Tibial artery (tissue), 4 donors: ENCODE measurements around the gene ADSS1.

Experiments
- DNase-seq, 2 donors: peaks; one replicate each; pipeline ENCODE4 v3.0.0-alpha.2; 2019
- H3K27ac ChIP-seq, 2 donors: fragments of 200-600 bp; sonication (generic) in 1 of 2; 1 replicate in 1 of 2; 2 replicates in 1 of 2; pipeline ENCODE4 v1.5.1; 2018 to 2019; ENCODE audit warnings: mild to moderate bottlenecking in 1 of 2
- H3K27me3 ChIP-seq, 2 donors: fragments of 200-600 bp; sonication (generic) in 1 of 2; one replicate each; pipeline versions ENCODE4 v1.5.1 to v1.6.0; 2016 to 2019
- H3K36me3 ChIP-seq, 3 donors: fragments of 200-600 bp; sonication (generic) in 2 of 3; one replicate each; pipeline ENCODE4 v1.5.1; 2016 to 2019; ENCODE audit warnings: mild to moderate bottlenecking in 2 of 3
- H3K4me1 ChIP-seq, 4 donors: fragments of 200-600 bp; sonication (generic) in 2 of 4; 1 replicate in 3 of 4; 2 replicates in 1 of 4; pipeline ENCODE4 v1.5.1; 2016 to 2019
- H3K4me3 ChIP-seq, 2 donors: fragments of 200-600 bp; sonication (generic) in 1 of 2; 1 replicate in 1 of 2; 2 replicates in 1 of 2; pipeline ENCODE4 v1.5.1; 2018 to 2019; ENCODE audit warnings: mild to moderate bottlenecking in 2 of 2
- H3K9me3 ChIP-seq, 3 donors: fragments of 200-600 bp; sonication (generic) in 1 of 3; one replicate each; pipeline ENCODE4 v1.5.1; 2016 to 2019
- CTCF ChIP-seq, 2 experiments: fragments of 200-600 bp in 1 of 2; fragments of 450-650 bp in 1 of 2; IDR thresholded peaks; one replicate each; pipeline ENCODE4 v1.5.1; 2017 to 2019; ENCODE audit warnings: antibody characterized with exemption in 2 of 2, mild to moderate bottlenecking in 1 of 2, moderate library complexity in 1 of 2
- intact Hi-C: fragments of 100-400 bp; cut with DNase I; formaldehyde crosslinking; loops from one replicate; pipeline ENCODE4 v1.15.0; 2023; ENCODE audit warnings: low total_unique reads

Gene ADSS1

GRCh38 chr14:104773505-104774452, 49.8 kb downstream of the ADSS1 start:
- Histone ChIP-seq H3K4me3 (no peak overlapping the region), H3K4me1 (peaks cover 0 to 10% (median 2%) of the 10 kb centered on the region in 4 donors), H3K27me3 (no peaks in the 10 kb centered on the region), H3K36me3 (peaks cover 34 to 93% (median 64%) of the 10 kb centered on the region in 3 donors), H3K9me3 (peaks cover 0 to 6% (median 5%) of the 10 kb centered on the region in 3 donors), H3K27ac (no peak overlapping the region)
- no peak for TF ChIP-seq CTCF (IDR thresholded peaks at IDR 0.05)
- no peak for DNase-seq
- intact Hi-C loops: no loop called here

DNA sequence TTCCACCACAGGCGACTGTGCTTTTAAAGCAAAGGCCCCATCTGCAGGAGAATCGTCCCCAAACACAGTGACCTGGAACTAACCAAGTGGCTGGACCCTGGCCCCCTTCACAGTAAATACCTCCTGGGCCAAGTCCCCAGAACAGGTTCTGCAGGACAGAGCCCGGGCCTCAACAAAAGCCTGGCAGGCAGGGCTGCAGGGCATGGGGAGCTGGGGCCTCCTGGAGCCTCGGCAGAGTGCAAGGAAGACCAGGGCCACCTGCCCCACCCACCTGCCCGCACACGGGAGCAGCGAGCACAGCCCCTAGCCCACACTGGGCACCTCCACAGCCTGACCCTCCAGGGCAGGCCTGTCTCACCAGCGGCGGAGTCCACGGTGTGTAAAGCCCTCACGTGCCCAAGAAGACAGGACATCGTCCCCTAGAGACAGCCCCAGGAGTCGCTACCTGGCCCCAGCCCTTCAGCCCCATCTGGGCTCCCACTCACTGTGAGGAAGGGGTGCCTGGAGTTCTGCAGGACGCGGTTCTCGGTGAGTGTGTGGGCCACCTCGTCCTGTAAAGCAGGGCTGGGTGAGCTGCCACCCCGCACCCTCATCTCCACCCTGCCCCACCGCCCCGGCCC, 50.5 kb downstream of the ADSS1 start:
- Histone ChIP-seq H3K27ac (no peak overlapping the region), H3K27me3 (no peaks in the 10 kb centered on the region), H3K4me1 (peaks cover 0 to 6% (median 0%) of the 10 kb centered on the region in 4 donors), H3K36me3 (peaks cover 34 to 100% (median 65%) of the 10 kb centered on the region in 3 donors), H3K4me3 (no peak overlapping the region), H3K9me3 (peaks cover 0 to 6% (median 5%) of the 10 kb centered on the region in 3 donors)
- TF ChIP-seq CTCF (IDR thresholded peaks at IDR 0.05): no peak
- no peak for DNase-seq
- intact Hi-C loops: no loop called here

DNA sequence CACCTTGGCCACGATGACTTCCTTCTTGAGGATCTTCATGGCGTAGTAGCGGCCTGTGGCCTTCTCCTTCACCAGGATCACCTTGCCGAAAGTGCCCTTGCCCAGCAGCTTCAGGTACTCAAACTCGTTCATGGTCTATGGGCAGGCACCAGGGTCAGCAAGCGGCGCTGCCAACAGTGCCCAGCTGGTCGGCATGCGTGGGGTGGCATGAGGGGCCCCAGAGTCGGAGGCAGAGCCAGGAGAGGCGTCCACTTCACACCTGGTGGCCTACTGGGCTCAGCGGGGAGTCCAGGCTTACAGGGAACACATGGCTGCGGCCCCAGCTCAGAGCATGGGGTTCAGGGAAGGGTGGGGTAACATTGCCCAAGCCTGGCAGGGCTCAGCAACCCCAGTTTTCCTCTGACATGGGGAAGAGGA, 51.1 kb downstream of the ADSS1 start:
- no peak for TF ChIP-seq CTCF (IDR thresholded peaks at IDR 0.05)
- H3K36me3 ChIP-seq: peaks cover 33 to 100% (median 68%) of the 10 kb centered on the region in 3 donors
- H3K9me3 ChIP-seq: peaks cover 0 to 6% (median 5%) of the 10 kb centered on the region in 3 donors
- no peaks in the 10 kb centered on the region for H3K27me3 ChIP-seq
- H3K4me3 ChIP-seq: no peak overlapping the region
- peaks cover 0 to 6% (median 0%) of the 10 kb centered on the region in 4 donors for H3K4me1 ChIP-seq
- DNase-seq: no peak
- H3K27ac ChIP-seq: no peak overlapping the region
- intact Hi-C loops: no loop called here

DNA sequence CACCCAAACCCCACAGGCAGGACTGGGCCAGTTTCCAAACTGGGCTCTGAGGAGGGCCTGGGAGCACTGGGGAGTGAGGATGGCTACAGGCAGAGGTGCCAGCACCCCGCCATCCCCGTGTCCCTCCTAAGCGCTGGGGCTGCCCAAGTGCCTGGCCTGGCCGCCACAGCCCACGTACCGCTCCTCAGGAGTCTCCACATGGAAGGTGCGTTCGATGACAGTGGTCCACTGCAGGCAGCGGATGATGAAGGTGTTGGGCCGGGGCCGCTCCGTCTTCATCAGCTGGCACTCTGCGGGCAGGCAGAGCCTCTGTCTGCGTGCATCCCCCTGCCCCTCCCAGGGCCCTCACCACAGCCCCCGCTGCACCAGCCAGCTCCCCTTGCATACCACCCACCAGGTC, 52.5 kb downstream of the ADSS1 start:
- no peaks in the 10 kb centered on the region for H3K27me3 ChIP-seq
- no peak overlapping the region for H3K27ac ChIP-seq
- no peak for TF ChIP-seq CTCF (IDR thresholded peaks at IDR 0.05)
- DNase-seq: no peak
- H3K9me3 ChIP-seq: no peaks in the 10 kb centered on the region
- peaks cover 0 to 6% (median 0%) of the 10 kb centered on the region in 4 donors for H3K4me1 ChIP-seq
- peaks cover 19 to 100% (median 67%) of the 10 kb centered on the region in 3 donors for H3K36me3 ChIP-seq
- intact Hi-C loops: no loop called here
- no peak overlapping the region for H3K4me3 ChIP-seq

DNA sequence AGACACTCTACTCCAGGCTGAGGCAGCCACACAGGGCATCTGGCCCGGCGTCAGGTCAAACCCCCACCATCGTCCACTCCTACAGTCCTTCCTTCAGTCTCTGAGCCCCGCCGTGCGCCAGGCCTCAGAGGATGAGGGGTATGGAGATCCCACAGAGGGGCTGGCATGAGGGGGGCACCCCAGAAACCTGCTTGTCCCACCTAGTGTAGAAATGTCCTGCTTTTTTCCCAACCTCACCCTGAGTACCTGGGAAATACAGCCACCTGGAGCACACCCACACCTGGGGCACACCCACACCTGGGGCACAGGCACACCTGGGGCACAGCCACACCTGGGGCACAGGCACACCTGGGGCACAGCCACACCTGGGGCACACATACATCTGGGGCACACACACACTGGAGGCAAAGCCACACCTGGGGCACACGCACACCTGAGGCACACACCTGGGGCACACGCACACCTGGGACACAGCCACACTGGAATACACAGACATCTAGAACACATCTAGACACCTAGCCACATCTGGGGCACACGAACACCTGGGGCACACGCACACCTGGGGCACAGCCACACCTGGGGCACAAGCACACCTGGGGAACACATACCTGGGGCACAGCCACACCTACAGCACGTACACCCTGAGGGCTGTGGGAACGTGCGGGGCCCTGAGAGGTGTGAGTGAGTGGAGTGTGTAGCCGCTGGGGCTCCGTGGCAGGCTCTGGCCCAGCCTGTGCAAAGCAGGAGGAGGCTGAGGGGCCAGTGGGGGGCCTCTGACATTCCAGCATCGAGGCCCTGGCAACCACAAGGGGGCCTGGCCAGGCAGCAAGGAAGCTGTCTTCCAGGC, 53.2 kb downstream of the ADSS1 start:
- Histone ChIP-seq H3K9me3 (no peaks in the 10 kb centered on the region), H3K36me3 (peaks cover 12 to 96% (median 62%) of the 10 kb centered on the region in 3 donors), H3K27me3 (no peaks in the 10 kb centered on the region), H3K27ac (no peak overlapping the region), H3K4me3 (no peak overlapping the region), H3K4me1 (peaks cover 0 to 6% (median 0%) of the 10 kb centered on the region in 4 donors)
- DNase-seq: no peak
- no peak for TF ChIP-seq CTCF (IDR thresholded peaks at IDR 0.05)
- intact Hi-C loops: no loop called here
